SW480 (cell line): ENCODE results near the gene LRRIQ3.
"Not testable (repeated sequence)": the region's sequence is repeated elsewhere in the genome, so short reads cannot be mapped to it uniquely, and the experiment has no call there.

ENCODE experiments used
- DNase-seq: peaks from one replicate; pipeline ENCODE4 v3.0.0-alpha.2; 2016; ENCODE audit warnings: low spot score

Gene LRRIQ3, protein sequence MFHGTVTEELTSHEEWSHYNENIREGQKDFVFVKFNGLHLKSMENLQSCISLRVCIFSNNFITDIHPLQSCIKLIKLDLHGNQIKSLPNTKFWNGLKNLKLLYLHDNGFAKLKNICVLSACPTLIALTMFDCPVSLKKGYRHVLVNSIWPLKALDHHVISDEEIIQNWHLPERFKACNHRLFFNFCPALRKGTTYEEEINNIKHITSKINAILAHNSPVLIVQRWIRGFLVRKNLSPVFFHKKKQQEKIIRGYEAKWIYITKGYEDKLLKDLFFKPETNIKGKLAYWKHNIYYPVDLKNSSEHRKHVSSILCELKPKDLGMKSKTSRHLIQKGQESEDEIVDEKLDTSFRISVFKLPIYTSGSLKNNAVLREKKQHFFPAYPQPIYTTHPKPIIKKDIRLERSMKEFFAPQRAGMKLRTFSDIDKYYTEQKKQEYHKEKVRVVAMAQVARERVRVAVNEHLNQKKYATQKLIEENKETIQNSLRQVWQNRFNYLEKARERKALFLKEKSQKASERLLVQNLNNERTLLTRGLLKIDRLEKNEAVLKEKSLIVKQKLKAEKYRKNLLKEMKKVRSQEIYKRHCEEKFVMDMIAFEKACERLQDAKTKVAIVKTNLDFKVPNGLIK

GRCh38 chr1:74197657-74198552 is at the start of gene LRRIQ3, which contains the start of gene FPGT:
TSS of gene LRRIQ3 (minus strand) at chr1:74198176. CDS start at chr1:74183684, 14,492 bp downstream.
TSS of gene FPGT (plus strand) at chr1:74198242. CDS start at chr1:74198279, 37 bp downstream.
- DNase-seq: peak; percentile 90

DNA sequence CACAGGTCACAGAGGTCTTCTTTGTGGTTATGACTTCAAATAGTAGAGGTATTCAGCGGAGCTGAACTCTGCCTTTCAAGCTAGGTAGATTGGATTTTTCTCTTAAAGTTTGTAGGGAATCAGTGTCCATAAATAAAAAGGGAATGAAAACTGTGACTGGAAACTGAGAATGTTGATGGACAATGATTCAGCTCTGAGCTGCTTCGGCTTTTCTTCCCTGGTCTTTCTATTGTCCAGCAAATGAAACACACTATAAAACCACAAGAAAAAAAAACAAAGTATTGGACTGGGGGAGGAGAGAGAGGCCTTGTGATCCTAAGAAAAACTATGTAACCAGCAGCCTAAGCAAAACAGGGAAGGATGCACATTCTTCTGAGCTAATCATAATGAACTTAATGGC is 48.3 kb upstream of the LRRIQ3 start:
- DNase-seq: no peak

DNA sequence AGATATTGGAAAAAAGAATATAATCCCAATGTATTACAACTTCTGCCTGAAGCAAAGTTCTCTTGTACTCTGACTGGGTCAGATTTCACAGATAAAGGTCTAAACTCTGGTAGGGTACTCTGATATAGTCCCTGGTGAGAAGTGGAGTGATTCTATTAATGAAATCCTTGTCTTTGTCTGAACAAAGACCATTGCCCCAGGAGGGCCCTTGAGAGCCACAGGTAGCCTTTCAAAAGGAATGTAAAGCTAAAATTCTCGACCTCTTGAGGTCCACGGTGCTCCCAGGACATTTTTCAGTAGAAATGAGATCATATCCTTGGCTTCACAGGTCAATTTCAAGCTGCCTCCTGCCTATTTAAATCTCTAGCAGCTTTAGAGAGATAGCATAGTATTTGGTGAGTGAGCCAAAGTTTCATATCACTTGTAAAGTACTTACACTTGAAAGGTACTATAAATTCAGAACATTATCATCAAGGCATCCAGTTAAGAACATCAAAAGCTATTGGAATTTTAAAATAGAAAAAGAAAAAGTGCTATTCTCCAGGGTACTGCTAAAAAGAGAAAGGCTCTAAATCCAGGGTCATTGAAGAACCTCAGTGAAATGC is 47.3 kb upstream of the LRRIQ3 start:
- DNase-seq: no peak

GRCh38 chr1:74237787-74238186 is 39.8 kb upstream of the LRRIQ3 start:
- no peak for DNase-seq

GRCh38 chr1:74237035-74237434 is 39.1 kb upstream of the LRRIQ3 start:
- no peak for DNase-seq

- no peak for DNase-seq
Measured at GRCh38 chr1:74236440-74236839, 38.5 kb upstream of the LRRIQ3 start.

DNA sequence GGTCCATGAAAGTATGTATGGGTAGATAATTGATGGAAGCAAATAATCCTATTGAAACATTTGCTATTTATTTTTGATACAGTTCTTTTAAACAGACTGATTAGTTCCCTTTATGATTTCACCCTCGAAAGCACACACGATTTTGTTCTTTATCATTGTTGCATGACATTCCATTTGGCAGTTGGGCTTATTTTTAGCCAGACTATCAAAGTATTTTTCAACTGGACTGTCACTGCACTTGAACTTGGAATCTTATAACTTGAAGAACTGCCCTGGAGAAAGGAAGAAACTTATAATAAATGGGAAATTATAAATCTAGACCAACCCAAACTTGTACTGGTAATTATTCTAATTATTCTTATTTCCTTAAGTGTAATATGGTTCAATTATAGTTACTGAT is 37.2 kb upstream of the LRRIQ3 start, which contains the start of gene TNNI3K:
TSS of gene TNNI3K (plus strand) at position 235 of the 400 bp plus-strand sequence. CDS start at position 300, 65 bp downstream.
- no peak for DNase-seq

- DNase-seq: no peak
Measured at GRCh38 chr1:74223453-74223852, 25.5 kb upstream of the LRRIQ3 start.

- no peak for DNase-seq
Measured at GRCh38 chr1:74222701-74223100, 24.7 kb upstream of the LRRIQ3 start.

- no peak for DNase-seq
Measured at GRCh38 chr1:74215229-74215628, 17.3 kb upstream of the LRRIQ3 start.

DNA sequence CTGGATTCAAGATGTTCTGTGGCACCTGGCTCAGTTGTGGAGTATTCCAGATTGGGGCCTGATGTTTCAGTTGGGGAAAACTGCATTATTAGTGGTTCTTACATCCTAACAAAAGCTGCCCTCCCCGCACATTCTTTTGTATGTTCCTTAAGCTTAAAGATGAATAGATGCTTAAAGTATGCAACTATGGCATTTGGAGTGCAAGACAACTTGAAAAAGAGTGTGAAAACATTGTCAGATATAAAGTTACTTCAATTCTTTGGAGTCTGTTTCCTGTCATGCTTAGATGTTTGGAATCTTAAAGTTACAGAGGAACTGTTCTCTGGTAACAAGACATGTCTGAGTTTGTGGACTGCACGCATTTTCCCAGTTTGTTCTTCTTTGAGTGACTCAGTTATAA is 7.3 kb upstream of the LRRIQ3 start:
- DNase-seq: no peak

- DNase-seq: no peak
Measured at GRCh38 chr1:74199504-74199903, 1.5 kb upstream of the LRRIQ3 start.

DNA sequence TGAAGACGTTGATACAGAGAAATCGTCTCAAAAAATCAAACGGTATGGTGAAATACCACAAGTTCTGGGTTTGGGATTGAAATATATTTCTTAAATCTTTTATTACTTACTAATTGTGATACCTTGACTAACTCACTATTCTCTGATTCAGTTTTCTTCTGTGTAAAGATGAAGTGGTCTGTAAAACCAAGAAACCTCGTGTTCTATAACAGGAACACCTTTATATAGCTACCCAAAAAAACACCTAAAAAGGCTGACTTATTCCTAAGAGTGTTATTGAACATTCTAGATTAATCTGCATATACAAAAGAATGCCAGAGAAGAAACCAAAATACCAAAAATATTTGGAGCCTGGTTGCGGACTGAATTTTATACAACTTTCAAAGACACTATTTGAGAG is 721 bp downstream of the LRRIQ3 start:
- DNase-seq: no peak

- DNase-seq: no peak
Measured at GRCh38 chr1:74195339-74195738, 2.6 kb downstream of the LRRIQ3 start.

GRCh38 chr1:74193908-74194307 is 4.1 kb downstream of the LRRIQ3 start:
- DNase-seq: no peak

GRCh38 chr1:74180490-74180889 is 17.5 kb downstream of the LRRIQ3 start:
- DNase-seq: no peak

DNA sequence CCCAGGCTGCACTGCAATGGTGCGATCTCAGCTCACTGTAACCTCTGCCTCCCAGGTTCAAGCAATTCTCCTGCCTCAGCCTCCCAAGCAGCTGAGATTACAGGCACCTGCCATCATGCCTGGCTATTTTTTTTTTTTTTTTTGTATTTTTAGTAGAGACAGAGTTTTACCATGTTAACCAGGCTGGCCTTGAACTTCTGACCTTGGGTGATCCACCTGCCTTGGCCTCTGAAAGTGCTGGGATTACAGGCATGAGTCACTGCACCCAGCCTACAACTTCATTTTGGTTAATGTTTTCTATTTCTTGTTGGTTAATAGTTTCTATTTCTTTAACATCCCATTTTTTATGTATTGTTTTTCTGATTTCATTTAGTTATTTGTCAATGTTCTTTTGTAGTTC is 23.6 kb downstream of the LRRIQ3 start:
- not testable (repeated sequence) for DNase-seq

- no peak for DNase-seq
Measured at GRCh38 chr1:74162333-74162732, 35.6 kb downstream of the LRRIQ3 start.

- DNase-seq: no peak
Measured at GRCh38 chr1:74161497-74161896, 36.5 kb downstream of the LRRIQ3 start.

GRCh38 chr1:74160046-74160445 is 37.9 kb downstream of the LRRIQ3 start:
- DNase-seq: no peak

DNA sequence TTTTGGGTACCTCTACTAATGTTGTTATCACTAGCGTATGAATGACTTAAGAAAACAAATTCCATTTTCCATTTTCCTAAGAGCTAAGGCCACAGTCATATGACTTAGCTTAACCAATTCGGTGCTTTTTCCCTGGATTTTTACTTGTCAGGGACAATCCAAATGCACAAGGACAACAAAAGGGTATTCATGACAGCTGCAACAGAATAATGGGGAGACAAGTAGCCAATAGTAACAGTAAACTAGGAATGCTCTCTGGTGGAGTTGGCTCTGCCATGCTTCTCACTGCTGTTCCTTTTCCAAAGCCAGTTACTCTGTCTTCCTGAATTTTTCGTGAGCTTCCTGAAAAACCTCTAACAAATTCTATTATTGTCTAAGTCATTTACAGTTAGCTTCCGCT is 52.9 kb downstream of the LRRIQ3 start:
- no peak for DNase-seq

DNA sequence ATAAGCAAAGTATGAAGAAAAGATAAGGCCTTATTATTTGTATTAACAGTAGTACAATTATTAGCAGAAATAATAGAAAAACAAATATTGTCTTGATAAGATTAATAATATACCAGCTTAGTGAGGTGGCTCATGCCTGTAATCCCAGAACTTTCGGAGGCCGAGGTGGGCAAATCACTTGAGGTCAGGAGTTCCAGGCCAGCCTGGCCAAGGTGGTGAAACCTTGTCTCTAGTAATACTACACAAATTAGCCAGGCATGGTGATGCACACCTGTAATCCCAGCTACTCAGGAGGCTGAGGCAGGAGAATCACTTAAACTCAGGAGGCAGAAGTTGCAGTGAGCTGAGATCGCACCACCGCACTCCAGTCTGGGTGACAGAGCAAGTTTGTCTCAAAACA is 80.6 kb downstream of the LRRIQ3 start:
- DNase-seq: not testable (repeated sequence)
